Mucosa of descending colon (tissue), 3 donors: ENCODE measurements around the gene NEMP2. TPM values are rescaled to one million over a fixed set of nuclear protein-coding genes. Genes with fewer than 3 reads are reported as not detected.
"Not testable (repeated sequence)": the region's sequence is repeated elsewhere in the genome, so short reads cannot be mapped to it uniquely, and the experiment has no call there.

ENCODE experiments used
- ATAC-seq: fragments of 200-7000 bp; cut with Tn5 transposase; one replicate; pipeline ENCODE4 v1.9.1; 2020; ENCODE audit warnings: mild to moderate bottlenecking, moderate library complexity
- DNase-seq, 3 donors: peaks; one replicate each; pipeline ENCODE4 v3.0.0-alpha.2; 2020
- H3K36me3 ChIP-seq: fragments of 200-600 bp; one replicate; pipeline ENCODE4 v1.8.0; 2021; ENCODE audit warnings: low read depth, mild to moderate bottlenecking
- H3K4me1 ChIP-seq: fragments of 200-600 bp; one replicate; pipeline ENCODE4 v1.8.0; 2021; ENCODE audit warnings: low read depth, mild to moderate bottlenecking
- H3K4me3 ChIP-seq: fragments of 200-600 bp; one replicate; pipeline ENCODE4 v1.8.0; 2021; ENCODE audit warnings: mild to moderate bottlenecking
- H3K9me3 ChIP-seq: fragments of 200-600 bp; one replicate; pipeline ENCODE4 v1.8.0; 2021; ENCODE audit warnings: mild to moderate bottlenecking
- CTCF ChIP-seq: fragments of 200-600 bp; IDR thresholded peaks from one replicate; pipeline ENCODE4 v1.8.0; 2022; ENCODE audit warnings: antibody characterized with exemption, mild to moderate bottlenecking
- intact Hi-C, 2 donors: fragments of 100-400 bp; cut with DNase I in 1 of 2; cut with micrococcal nuclease in 1 of 2; formaldehyde crosslinking; loops; one replicate each; pipeline versions ENCODE4 v1.11.0 to v1.11.1; 2022; cut with DNase I, micrococcal nuclease
- total RNA-seq, 3 donors: library from RNA; stranded (reverse); fragmentation: NEBNext Ultra II Directional in 2 of 3; extraction: Animal tissue kit (Norgen Biotek cat#: 25700) in 2 of 3; gene quantifications; one replicate each; pipeline versions ENCODE4 v1.2.1 to v1.2.4, GENCODE V29; 2021 to 2023
- donor health status: DM: no; HTN: no; CAD: no; lungs with moderate emphysema.
- donor health status: DM: no; HTN: no; CAD: no.
- donor health status: DM: no; HTN: yes; CAD: no.

The NEMP2 gene
- total RNA-seq, 3 donors from 2014 or later: 1.7 to 4.1 (median 4.0) TPM

- no peak for TF ChIP-seq CTCF
- peak in 2 of 3 donors; percentile 73 to 90 for DNase-seq
- Histone ChIP-seq H3K4me1 (peaks cover 47% of the 10 kb centered on the region), H3K36me3 (no peaks in the 10 kb centered on the region), H3K9me3 (no peaks in the 10 kb centered on the region), H3K4me3 (no peak overlapping the region)
- intact Hi-C loops: no loop called here
- ATAC-seq: peak; percentile 79
Observed at GRCh38 chr2:190468814-190469569, 65.5 kb downstream of the NEMP2 start.

GRCh38 chr2:190468354-190468753 is 66.2 kb downstream of the NEMP2 start:
- H3K9me3 ChIP-seq, intact Hi-C loops, ATAC-seq, H3K36me3 ChIP-seq, H3K4me3 ChIP-seq, DNase-seq: not testable (repeated sequence)
- peaks cover 47% of the 10 kb centered on the region for H3K4me1 ChIP-seq

GRCh38 chr2:190467575-190468083 is 66.9 kb downstream of the NEMP2 start:
- DNase-seq (peak in 1 of 3 donors; percentile 38), ATAC-seq (no peak)
- no peak for TF ChIP-seq CTCF
- intact Hi-C loops: no loop called here
- Histone ChIP-seq H3K4me1 (peaks cover 47% of the 10 kb centered on the region), H3K4me3 (no peak overlapping the region), H3K9me3 (no peaks in the 10 kb centered on the region), H3K36me3 (no peaks in the 10 kb centered on the region)

- intact Hi-C loops: no loop called here
Observed at GRCh38 chr2:190466819-190467446, 67.6 kb downstream of the NEMP2 start.

GRCh38 chr2:190465060-190465459 is 69.5 kb downstream of the NEMP2 start:
- intact Hi-C loops: no loop called here
- TF ChIP-seq CTCF: no peak
- Histone ChIP-seq H3K4me3 (no peak overlapping the region), H3K9me3 (no peaks in the 10 kb centered on the region), H3K4me1 (peaks cover 47% of the 10 kb centered on the region), H3K36me3 (no peaks in the 10 kb centered on the region)
- ATAC-seq: no peak
- DNase-seq: no peak

More at GRCh38 chr2:190466819-190467446, 67.6 kb downstream of the NEMP2 start:
- H3K9me3 ChIP-seq: no peaks in the 10 kb centered on the region
- peak; percentile 50 for ATAC-seq
- peaks cover 47% of the 10 kb centered on the region for H3K4me1 ChIP-seq
- TF ChIP-seq CTCF: no peak
- no peak for DNase-seq
- H3K36me3 ChIP-seq: no peaks in the 10 kb centered on the region
- H3K4me3 ChIP-seq: no peak overlapping the region

GRCh38 chr2:190462611-190463010 is 71.9 kb downstream of the NEMP2 start:
- intact Hi-C loops: no loop called here
- Histone ChIP-seq H3K4me3 (no peak overlapping the region), H3K36me3 (no peaks in the 10 kb centered on the region), H3K9me3 (no peaks in the 10 kb centered on the region), H3K4me1 (peaks cover 23% of the 10 kb centered on the region)
- no peak for TF ChIP-seq CTCF
- no peak for DNase-seq
- ATAC-seq: no peak
